ENCODE data around the gene PIAS4. TPM values are rescaled to one million over a fixed set of nuclear protein-coding genes. Genes with fewer than 3 reads are reported as not detected.
"Not testable (repeated sequence)": the region's sequence is repeated elsewhere in the genome, so short reads cannot be mapped to it uniquely, and the experiment has no call there.

PIAS4 gene
- total RNA-seq, 1 donor from 2014 or later, result 39.8 TPM

DNA sequence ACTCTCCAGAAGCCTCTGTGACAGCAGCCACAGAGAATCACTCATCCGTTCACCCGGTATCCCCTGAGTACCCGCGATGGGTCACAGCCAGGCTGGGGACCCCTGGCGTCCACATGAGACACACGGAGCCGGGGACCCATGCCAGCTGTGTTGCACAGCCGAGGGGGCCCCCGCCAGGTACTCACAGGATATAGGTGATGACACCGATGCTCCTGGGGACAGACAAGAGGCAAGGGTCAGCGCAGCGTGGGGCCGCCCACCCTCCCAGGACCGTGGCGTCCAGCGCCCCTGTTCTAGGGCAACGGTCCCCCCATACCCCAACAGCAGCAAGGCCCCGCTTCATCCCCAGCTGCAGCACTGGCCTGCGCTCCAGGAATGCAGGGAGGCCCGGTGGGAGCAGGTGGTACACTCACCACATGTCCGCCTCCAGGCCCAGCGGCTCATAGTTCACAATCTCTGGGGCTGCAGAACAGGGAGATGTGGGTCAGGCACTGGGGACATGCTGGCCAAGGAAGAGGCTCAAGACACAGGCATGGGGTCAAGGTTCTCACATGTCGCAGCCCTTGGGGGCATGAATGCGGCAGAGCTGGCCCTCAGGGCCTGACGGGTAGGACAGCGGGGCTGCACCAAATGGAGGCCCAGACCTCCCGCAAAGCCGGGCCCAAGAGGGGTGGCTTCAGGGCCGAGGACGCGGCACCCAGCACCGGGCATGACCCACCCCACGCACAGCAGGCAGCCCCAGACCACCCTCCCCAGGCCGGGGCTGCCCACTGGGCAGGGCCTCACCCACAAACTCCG lies 43.9 kb upstream of the PIAS4 start:
- no peak for DNase-seq (ENCODE audit: extremely low spot score, unreplicated experiment)
- Mint-ChIP-seq H3K27me3 (no peaks in the 10 kb centered on the region), H3K4me3 (no peak overlapping the region), H3K4me1 (ENCODE audit: unreplicated experiment) (peaks cover 5% of the 10 kb centered on the region), H3K27ac (no peak overlapping the region), H3K9me3 (no peaks in the 10 kb centered on the region), H3K36me3 (peaks cover 8% of the 10 kb centered on the region)
- TF ChIP-seq, protein P1, sequence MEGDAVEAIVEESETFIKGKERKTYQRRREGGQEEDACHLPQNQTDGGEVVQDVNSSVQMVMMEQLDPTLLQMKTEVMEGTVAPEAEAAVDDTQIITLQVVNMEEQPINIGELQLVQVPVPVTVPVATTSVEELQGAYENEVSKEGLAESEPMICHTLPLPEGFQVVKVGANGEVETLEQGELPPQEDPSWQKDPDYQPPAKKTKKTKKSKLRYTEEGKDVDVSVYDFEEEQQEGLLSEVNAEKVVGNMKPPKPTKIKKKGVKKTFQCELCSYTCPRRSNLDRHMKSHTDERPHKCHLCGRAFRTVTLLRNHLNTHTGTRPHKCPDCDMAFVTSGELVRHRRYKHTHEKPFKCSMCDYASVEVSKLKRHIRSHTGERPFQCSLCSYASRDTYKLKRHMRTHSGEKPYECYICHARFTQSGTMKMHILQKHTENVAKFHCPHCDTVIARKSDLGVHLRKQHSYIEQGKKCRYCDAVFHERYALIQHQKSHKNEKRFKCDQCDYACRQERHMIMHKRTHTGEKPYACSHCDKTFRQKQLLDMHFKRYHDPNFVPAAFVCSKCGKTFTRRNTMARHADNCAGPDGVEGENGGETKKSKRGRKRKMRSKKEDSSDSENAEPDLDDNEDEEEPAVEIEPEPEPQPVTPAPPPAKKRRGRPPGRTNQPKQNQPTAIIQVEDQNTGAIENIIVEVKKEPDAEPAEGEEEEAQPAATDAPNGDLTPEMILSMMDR (conservative IDR thresholded peaks at IDR 0.05), result no peak

DNA sequence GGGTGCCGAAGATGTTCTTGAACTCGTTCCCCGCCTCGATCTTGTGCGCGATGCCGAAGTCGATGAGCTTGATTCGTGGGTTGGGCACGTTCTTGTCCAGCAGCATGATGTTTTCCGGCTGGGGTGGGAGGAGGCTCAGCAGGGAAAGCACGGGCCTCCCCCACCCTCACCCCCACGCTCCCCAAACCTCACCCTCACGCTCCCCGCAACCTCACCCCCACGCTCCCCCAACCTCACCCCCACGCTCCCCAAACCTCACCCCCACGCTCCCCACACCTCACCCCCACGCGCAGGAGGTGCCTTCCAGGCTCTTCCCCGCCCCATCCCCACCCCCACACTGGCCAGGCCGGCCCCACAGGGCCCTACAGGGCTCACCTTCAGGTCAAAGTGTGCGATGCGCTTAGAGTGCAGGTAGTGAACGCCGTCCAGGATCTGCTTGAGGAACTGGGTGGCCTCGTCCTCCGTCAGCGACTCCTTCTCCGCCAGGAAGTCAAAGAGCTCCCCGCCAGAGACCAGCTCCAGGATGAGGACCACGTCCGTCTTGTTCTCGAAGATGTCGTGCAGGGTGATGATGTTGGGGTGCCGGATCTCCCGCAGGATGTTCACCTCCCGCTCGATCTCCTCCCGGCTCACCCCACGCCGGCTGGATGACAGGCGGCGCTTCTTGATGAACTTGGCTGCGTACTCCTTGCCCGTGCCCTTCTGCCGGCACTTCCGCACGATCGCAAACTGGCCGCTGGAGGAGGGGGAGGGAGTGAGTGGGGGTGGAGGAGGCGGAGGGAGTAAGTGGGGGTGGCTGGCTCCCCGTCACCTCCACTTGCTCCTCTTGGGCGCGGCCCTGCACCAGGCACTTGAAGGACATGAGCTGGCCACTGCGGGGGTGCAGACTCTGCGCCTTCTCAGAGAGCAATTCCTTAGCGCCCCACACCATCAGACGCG lies 43.0 kb upstream of the PIAS4 start:
- TF ChIP-seq, protein P1 (conservative IDR thresholded peaks at IDR 0.05), result no peak

DNA sequence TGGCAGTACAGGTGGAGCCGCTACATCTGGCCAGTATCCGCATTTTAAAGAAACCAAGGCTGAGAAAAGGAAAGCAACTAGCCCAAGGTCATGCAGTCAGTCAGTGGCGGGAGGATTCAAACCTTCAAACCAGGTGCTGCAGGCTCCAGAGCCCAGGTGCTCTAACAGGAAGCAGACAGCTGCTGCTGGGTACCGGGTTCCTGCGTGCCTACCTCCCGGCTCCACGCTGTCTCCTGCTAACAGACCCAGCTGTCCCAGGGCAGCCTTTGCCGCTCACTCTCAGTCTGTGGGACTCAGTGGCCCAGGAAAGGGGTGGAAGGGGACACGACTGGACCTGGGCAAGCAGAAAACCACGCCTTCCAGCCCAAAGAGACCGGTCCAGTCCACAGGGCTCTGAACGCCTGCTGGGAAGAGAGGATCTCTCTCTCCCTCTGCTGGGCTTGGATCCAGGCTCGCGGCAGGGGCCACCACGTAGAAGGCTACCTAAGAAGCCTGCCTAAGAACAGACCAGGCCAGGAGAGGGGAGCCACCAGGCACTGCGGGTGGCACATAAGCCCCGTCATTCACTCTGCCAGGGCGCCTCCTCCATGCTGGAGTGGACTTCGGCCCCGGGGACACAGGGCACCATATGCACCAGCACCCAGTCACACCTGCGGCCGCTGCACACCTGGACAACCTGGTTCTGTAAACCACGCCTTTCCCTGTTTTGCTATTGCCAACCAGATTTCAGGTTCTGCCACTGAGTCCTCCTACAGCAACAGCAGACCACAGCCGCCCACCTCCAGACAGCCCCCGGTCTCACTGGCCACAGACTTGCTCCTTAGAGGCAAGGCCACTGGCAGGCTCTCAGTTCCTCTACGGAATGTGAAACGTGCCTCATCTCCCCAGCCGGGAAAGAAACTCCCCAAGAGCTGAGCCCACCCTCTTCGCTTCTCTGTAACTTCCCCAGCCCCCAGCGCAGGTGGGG lies 41.2 kb upstream of the PIAS4 start:
- TF ChIP-seq, protein P1 (conservative IDR thresholded peaks at IDR 0.05), result no peak
- peak overlapping the region; percentile 82 for H3K27ac Mint-ChIP-seq

More for the DNA sequence above, 43.0 kb upstream of the PIAS4 start:
- H3K4me3 Mint-ChIP-seq, result no peak overlapping the region
- no peak for DNase-seq (ENCODE audit: extremely low spot score, unreplicated experiment)
- H3K27me3 Mint-ChIP-seq, result no peaks in the 10 kb centered on the region
- H3K9me3 Mint-ChIP-seq, result no peaks in the 10 kb centered on the region
- no peak overlapping the region for H3K27ac Mint-ChIP-seq
- H3K4me1 Mint-ChIP-seq (ENCODE audit: unreplicated experiment), result peaks cover 13% of the 10 kb centered on the region
- peaks cover 13% of the 10 kb centered on the region for H3K36me3 Mint-ChIP-seq

DNA sequence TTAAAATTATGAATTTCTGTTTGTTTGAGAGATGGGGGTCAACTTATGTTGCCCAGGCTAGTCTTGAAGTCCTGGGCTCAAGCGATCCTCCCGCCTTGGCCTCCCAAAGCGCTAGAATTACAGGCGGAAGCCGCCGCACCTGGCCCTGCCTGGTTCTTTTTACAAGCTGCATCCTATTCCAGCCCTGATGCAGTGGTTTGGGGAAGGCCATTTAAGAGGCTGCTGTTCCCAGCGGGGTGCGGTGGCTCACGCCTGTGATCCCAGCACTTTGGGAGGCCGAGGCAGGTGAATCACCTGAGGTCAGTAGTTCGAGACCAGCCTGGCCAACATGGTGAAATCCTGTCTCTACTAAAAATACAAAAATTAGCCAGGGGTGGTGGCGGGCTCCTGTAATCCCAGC lies 39.6 kb upstream of the PIAS4 start:
- Mint-ChIP-seq H3K4me3 (peak overlapping the region; percentile 90), H3K4me1 (ENCODE audit: unreplicated experiment) (peaks cover 27% of the 10 kb centered on the region), H3K27ac (peak overlapping the region; percentile 94), H3K36me3 (peaks cover 14% of the 10 kb centered on the region)
- DNase-seq (ENCODE audit: extremely low spot score, unreplicated experiment); H3K9me3 Mint-ChIP-seq; H3K27me3 Mint-ChIP-seq: not testable (repeated sequence)

More for the DNA sequence above, 41.2 kb upstream of the PIAS4 start:
- Mint-ChIP-seq H3K27me3 (no peaks in the 10 kb centered on the region), H3K4me3 (no peak overlapping the region), H3K36me3 (peaks cover 14% of the 10 kb centered on the region), H3K4me1 (ENCODE audit: unreplicated experiment) (peaks cover 25% of the 10 kb centered on the region), H3K9me3 (no peaks in the 10 kb centered on the region)
- DNase-seq (ENCODE audit: extremely low spot score, unreplicated experiment), result no peak

DNA sequence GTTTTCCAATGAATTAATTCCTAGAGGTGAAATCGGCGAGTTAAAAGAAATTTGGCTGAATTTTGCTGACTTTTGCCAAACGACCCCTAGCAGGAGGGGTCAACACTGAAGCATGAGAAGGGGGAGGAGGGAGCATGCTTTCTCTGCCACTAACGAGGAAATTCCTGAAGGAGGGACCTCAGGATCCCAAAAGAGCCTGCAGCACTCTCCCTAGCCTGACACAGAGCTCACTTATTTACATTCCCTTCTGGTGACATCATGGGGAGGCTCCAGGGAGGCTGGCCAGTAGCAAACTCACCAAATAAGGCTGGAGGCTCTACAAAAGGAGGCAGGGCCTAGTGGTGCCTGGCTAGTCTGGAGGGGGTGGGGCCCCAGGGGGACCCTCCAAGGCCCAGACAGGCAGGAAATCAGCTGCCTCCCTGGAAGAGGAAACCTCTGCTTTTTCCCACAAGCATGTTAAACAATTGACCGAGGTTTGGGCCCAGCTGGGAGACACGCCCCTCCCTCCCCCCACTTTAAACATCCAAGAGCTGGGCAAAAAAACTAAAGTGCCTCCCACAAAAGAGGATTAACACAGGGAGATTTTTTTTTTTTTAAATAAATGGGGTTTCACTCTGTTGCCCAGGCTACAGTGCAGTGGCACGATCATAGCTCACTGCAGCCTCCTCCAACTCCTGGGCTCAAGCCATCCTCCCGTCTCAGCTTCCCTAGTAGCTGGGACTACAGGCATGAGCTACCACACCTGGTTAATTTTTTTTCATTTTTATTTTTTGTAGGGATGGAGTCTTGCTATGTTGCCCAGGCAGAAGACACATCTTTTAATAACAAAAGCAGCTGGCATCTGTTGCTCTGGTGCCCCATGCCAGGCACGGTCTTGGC lies 38.7 kb upstream of the PIAS4 start:
- Mint-ChIP-seq H3K4me3 (peak overlapping the region; percentile 90), H3K9me3 (no peaks in the 10 kb centered on the region), H3K4me1 (ENCODE audit: unreplicated experiment) (peaks cover 27% of the 10 kb centered on the region), H3K36me3 (peaks cover 14% of the 10 kb centered on the region), H3K27me3 (no peaks in the 10 kb centered on the region), H3K27ac (peak overlapping the region; percentile 94)
- DNase-seq (ENCODE audit: extremely low spot score, unreplicated experiment), result peak; percentile 88
- TF ChIP-seq, protein P1 (conservative IDR thresholded peaks at IDR 0.05), result no peak
